Lung (tissue), 12 donors: ENCODE measurements around the gene GATB. TPM values are rescaled to one million over a fixed set of nuclear protein-coding genes. Genes with fewer than 3 reads are reported as not detected.

Experiments used
- ATAC-seq: fragments of 200-7000 bp; cut with Tn5 transposase; one replicate; pipeline ENCODE4 v1.9.1; 2020; ENCODE audit warnings: moderate number of reproducible peaks; ENCODE audit not compliant: insufficient read depth, low FRiP score
- DNase-seq, 3 donors: peaks; one replicate each; pipeline ENCODE4 v3.0.0-alpha.2; 2013 to 2017
- H3K27ac ChIP-seq, 2 donors: one replicate each; pipeline ENCODE4 v1.5.1; 2013; ENCODE audit warnings: mild to moderate bottlenecking in 2 of 2, moderate library complexity in 2 of 2, control low read depth in 1 of 2, inconsistent platforms in 1 of 2, low read depth in 1 of 2, low read length in 1 of 2
- H3K27me3 ChIP-seq, 3 donors: one replicate each; pipeline ENCODE4 v1.5.1; 2013; ENCODE audit warnings: low read length in 2 of 3; ENCODE audit not compliant: control insufficient read depth in 3 of 3, insufficient read depth in 3 of 3
- H3K36me3 ChIP-seq, 4 donors: one replicate each; pipeline ENCODE4 v1.5.1; 2013; ENCODE audit warnings: low read length in 4 of 4, mild to moderate bottlenecking in 1 of 4, moderate library complexity in 1 of 4; ENCODE audit not compliant: control insufficient read depth in 4 of 4, insufficient read depth in 4 of 4
- H3K4me1 ChIP-seq, 5 donors: one replicate each; pipeline ENCODE4 v1.5.1; 2013; ENCODE audit warnings: low read length in 5 of 5, mild to moderate bottlenecking in 2 of 5, moderate library complexity in 1 of 5; ENCODE audit not compliant: control insufficient read depth in 5 of 5, insufficient read depth in 5 of 5
- H3K4me3 ChIP-seq: one replicate; pipeline ENCODE4 v1.5.1; 2013; ENCODE audit warnings: mild to moderate bottlenecking, control low read depth, moderate library complexity
- H3K9ac ChIP-seq, 2 donors: one replicate each; pipeline ENCODE4 v1.5.1; 2013; ENCODE audit warnings: low read length in 2 of 2, control low read depth in 1 of 2; ENCODE audit not compliant: insufficient read depth in 1 of 2
- H3K9me3 ChIP-seq, 4 donors: one replicate each; pipeline ENCODE4 v1.5.1; 2013; ENCODE audit warnings: low read length in 3 of 4, mild to moderate bottlenecking in 1 of 4, moderate library complexity in 1 of 4; ENCODE audit not compliant: control insufficient read depth in 4 of 4, insufficient read depth in 3 of 4
- WGBS, 2 donors: extraction: QIAGEN DNeasy Blood & Tissue Kit; methylation state at CpG; one replicate each; pipeline ENCODE4 v1.1.7; 2013; 5-methylcytosine and 5-hydroxymethylcytosine counted together
- polyA plus RNA-seq, 2 donors: library from polyadenylated mRNA; stranded (reverse); fragments of 200-250 nt; gene quantifications; one replicate each; pipeline ENCODE4 v1.2.1, GENCODE V29; 2013
- total RNA-seq, 2 donors: library from RNA; depleted of rRNA in 1 of 2; stranded (reverse); fragments of >200 nt in 1 of 2; gene quantifications; one replicate each; pipeline ENCODE4 v1.2.1, GENCODE V29; 2014 to 2021
- TF ChIP-seq, protein P1 (sequence below): IDR thresholded peaks from 2 replicates; pipeline ENCODE4 v1.5.1; 2012; ENCODE audit warnings: mild to moderate bottlenecking; ENCODE audit errors: control extremely low read depth, extremely low read depth
- donor health status: control.
- donor health status: control.
- donor health status: Bipolar disorder and iron deficiency.
- donor health status: healthy.
- donor health status: DM: yes; HTN: yes; CAD: no.

Gene GATB
- total and polyA plus RNA-seq, 4 donors: 11.0 to 18.4 (median 15.6) TPM

DNA sequence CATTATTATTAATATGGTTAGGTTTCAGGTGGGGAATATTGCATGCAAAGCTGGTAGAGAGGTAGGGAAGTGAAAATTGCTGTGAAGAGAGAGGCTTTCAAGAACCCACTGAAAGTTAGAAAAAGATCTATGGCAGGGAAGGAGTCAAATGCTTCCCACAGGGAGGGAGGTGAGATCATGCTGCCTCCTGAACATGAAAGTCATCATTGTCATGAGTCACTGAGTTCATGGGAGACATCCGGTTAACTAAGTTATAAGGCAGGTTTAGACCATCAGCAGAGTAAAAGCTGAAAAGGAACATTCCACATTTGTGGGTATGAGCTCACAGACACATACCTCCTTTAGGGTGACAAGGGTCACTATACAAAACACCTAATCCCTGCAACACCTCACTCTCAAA, 16.2 kb downstream of the GATB start:
- Histone ChIP-seq H3K27me3 (no peaks in the 10 kb centered on the region), H3K4me1 (peaks cover 0 to 7% (median 0%) of the 10 kb centered on the region in 5 donors), H3K36me3 (peaks cover 0 to 2% (median 0%) of the 10 kb centered on the region in 4 donors), H3K9ac (no peak overlapping the region), H3K9me3 (no peaks in the 10 kb centered on the region), H3K27ac (no peak overlapping the region), H3K4me3 (no peak overlapping the region)
- DNase-seq: no peak
- 75 to 82% methylated on average over 1 of the region's 1 CpG for WGBS, 2 donors
- TF ChIP-seq, protein P1, sequence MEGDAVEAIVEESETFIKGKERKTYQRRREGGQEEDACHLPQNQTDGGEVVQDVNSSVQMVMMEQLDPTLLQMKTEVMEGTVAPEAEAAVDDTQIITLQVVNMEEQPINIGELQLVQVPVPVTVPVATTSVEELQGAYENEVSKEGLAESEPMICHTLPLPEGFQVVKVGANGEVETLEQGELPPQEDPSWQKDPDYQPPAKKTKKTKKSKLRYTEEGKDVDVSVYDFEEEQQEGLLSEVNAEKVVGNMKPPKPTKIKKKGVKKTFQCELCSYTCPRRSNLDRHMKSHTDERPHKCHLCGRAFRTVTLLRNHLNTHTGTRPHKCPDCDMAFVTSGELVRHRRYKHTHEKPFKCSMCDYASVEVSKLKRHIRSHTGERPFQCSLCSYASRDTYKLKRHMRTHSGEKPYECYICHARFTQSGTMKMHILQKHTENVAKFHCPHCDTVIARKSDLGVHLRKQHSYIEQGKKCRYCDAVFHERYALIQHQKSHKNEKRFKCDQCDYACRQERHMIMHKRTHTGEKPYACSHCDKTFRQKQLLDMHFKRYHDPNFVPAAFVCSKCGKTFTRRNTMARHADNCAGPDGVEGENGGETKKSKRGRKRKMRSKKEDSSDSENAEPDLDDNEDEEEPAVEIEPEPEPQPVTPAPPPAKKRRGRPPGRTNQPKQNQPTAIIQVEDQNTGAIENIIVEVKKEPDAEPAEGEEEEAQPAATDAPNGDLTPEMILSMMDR: no peak
- no peak for ATAC-seq

DNA sequence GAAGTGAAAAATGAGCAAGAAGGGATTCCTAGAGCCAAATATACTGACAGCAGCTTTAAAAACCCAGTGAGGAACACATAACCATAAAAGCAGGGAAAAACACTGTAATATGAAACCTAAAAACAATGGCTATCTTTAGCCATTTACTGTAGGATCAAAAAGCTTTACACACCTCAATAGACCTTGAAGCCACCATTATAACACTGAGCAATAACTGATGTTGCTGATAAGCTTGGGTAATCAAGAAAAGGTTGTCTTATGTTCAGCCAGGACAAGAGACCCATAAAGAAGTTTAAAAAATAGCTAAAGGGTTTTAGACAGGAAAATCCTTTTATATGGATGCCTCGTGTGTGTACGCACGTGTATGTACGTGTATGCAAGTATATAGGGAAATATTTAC, 16.9 kb downstream of the GATB start:
- Histone ChIP-seq H3K4me1 (peaks cover 0 to 7% (median 0%) of the 10 kb centered on the region in 5 donors), H3K27ac (no peak overlapping the region), H3K9me3 (no peaks in the 10 kb centered on the region), H3K36me3 (peaks cover 0 to 2% (median 0%) of the 10 kb centered on the region in 4 donors), H3K27me3 (no peaks in the 10 kb centered on the region), H3K4me3 (no peak overlapping the region), H3K9ac (no peak overlapping the region)
- 97 to 98% methylated on average over 4 of the region's 4 CpGs for WGBS, 2 donors
- TF ChIP-seq, protein P1: no peak
- ATAC-seq (no peak), DNase-seq (no peak)

DNA sequence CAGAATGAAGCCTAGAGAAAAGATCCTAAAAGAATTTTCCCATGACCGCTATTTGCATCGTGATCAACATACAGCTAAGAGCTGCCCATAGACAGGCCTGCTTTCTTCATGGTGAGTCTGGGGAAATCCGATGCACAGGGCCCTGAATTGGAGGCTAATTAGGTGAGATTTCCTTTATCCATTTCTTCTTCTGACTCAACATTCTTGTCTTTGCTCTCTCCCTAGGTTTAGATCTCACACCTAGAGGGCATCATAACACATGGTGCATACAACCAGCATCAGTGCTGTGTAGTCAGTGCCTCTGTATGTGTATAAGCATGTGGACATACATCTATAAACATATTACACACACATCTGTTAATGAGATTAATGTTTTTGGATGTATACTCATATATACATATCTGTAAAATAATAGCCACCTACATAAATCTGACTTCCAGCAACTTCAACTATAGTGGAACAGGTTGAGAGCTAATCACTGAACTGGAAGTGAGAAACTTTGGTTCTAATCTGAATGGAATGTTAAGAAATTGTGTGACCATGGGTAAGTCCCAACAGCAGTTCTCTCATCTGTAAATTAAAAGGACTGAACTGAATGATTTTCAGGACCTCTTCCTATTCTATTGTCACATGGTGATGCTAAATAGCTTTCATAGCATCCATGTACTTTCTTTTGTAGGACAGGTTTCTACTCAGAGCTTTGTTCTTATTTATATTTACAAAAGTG, 17.5 kb downstream of the GATB start:
- H3K27ac ChIP-seq: peak overlapping the region in 1 of 2 donors; percentile 9
- no peak overlapping the region for H3K4me3 ChIP-seq
- DNase-seq: no peak
- H3K36me3 ChIP-seq: peaks cover 0 to 2% (median 0%) of the 10 kb centered on the region in 4 donors
- peaks cover 0 to 7% (median 0%) of the 10 kb centered on the region in 5 donors for H3K4me1 ChIP-seq
- no peak overlapping the region for H3K9ac ChIP-seq
- H3K9me3 ChIP-seq: no peaks in the 10 kb centered on the region
- ATAC-seq: no peak
- TF ChIP-seq, protein P1: no peak
- WGBS, 2 donors: 94% methylated on average over 3 of the region's 3 CpGs
- no peaks in the 10 kb centered on the region for H3K27me3 ChIP-seq
